Brain microvascular endothelial cell (primary cell): ENCODE results near the gene FAAP20.

Experiments used
- DNase-seq: peaks from one replicate; pipeline ENCODE4 v3.0.0-alpha.2; 2020
- H3K27ac ChIP-seq: fragments of 250-450 bp; sonication (Bioruptor Pico); 2 replicates; pipeline ENCODE4 v1.5.1; 2020; ENCODE audit warnings: mild to moderate bottlenecking, moderate library complexity
- H3K27me3 ChIP-seq: fragments of 250-450 bp; sonication (Bioruptor Pico); replicated peaks from 2 replicates; pipeline ENCODE4 v1.5.1; 2020; ENCODE audit warnings: mild to moderate bottlenecking
- H3K36me3 ChIP-seq: fragments of 250-450 bp; sonication (Bioruptor Pico); replicated peaks from 2 replicates; pipeline ENCODE4 v1.5.1; 2020; ENCODE audit warnings: mild to moderate bottlenecking
- H3K4me3 ChIP-seq: 2 replicates; pipeline ENCODE4 v1.5.1; 2011; ENCODE audit warnings: low read depth, mild to moderate bottlenecking, control low read depth, low read length, moderate library complexity
- in situ Hi-C: cut with HindIII; loops from 2 replicates; pipeline ENCODE4 v1.10.0; 2017; ENCODE audit warnings: low sequenced_read_pairs, low pct_ligation_motif_present
- TF ChIP-seq, protein P1 (sequence below): IDR thresholded peaks from 2 replicates; pipeline ENCODE4 v1.5.1; 2011; ENCODE audit warnings: low read depth, mild to moderate bottlenecking, moderate library complexity, low read length, control low read depth, inconsistent platforms; ENCODE audit errors: missing control alignments

FAAP20 gene

DNA sequence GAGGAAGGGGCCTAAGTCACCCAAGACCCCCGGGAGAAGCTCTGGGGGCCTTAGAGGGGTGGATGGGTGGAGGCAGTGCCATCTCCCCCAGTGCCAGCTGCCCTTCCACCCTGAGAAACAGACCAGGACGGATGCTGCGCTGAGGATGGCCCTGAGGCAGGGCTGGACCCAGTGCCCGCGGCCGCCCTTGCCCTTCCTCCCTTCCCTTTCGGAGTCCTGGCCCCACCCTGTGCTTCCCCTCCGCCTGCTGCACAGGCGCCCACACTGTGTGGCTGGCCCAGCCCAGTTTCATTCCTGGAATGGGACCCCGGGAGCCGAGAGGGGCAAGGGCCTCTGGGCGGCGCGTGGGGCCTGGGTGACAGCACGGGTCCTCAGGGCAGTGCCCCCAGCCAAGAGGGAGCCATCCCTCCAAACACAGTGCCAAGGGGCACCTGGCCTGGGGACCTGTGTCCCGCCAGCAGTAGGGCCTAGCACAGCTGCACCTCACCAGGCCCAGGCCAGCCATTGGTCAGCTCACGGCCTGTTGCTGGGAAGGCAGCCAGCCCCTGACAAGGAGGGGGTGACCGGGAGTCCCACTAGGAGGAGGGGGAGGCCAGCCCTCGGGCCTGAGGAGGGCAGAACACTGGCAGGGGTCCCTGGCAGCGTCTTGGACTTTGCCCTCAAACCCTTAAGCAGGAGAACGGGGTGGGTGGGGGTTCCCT lies 20.1 kb upstream of the FAAP20 start:
- no peaks in the 10 kb centered on the region for H3K36me3 ChIP-seq
- TF ChIP-seq, protein P1, sequence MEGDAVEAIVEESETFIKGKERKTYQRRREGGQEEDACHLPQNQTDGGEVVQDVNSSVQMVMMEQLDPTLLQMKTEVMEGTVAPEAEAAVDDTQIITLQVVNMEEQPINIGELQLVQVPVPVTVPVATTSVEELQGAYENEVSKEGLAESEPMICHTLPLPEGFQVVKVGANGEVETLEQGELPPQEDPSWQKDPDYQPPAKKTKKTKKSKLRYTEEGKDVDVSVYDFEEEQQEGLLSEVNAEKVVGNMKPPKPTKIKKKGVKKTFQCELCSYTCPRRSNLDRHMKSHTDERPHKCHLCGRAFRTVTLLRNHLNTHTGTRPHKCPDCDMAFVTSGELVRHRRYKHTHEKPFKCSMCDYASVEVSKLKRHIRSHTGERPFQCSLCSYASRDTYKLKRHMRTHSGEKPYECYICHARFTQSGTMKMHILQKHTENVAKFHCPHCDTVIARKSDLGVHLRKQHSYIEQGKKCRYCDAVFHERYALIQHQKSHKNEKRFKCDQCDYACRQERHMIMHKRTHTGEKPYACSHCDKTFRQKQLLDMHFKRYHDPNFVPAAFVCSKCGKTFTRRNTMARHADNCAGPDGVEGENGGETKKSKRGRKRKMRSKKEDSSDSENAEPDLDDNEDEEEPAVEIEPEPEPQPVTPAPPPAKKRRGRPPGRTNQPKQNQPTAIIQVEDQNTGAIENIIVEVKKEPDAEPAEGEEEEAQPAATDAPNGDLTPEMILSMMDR = no peak
- peak overlapping the region; percentile 98 for H3K27ac ChIP-seq
- no peak overlapping the region for H3K4me3 ChIP-seq
- DNase-seq = no peak
- in situ Hi-C loops = loop anchor here (25.0 kb wide), 1 partner anchor 98 kb away; no protein-coding TSS in a partner anchor
- no peaks in the 10 kb centered on the region for H3K27me3 ChIP-seq

DNA sequence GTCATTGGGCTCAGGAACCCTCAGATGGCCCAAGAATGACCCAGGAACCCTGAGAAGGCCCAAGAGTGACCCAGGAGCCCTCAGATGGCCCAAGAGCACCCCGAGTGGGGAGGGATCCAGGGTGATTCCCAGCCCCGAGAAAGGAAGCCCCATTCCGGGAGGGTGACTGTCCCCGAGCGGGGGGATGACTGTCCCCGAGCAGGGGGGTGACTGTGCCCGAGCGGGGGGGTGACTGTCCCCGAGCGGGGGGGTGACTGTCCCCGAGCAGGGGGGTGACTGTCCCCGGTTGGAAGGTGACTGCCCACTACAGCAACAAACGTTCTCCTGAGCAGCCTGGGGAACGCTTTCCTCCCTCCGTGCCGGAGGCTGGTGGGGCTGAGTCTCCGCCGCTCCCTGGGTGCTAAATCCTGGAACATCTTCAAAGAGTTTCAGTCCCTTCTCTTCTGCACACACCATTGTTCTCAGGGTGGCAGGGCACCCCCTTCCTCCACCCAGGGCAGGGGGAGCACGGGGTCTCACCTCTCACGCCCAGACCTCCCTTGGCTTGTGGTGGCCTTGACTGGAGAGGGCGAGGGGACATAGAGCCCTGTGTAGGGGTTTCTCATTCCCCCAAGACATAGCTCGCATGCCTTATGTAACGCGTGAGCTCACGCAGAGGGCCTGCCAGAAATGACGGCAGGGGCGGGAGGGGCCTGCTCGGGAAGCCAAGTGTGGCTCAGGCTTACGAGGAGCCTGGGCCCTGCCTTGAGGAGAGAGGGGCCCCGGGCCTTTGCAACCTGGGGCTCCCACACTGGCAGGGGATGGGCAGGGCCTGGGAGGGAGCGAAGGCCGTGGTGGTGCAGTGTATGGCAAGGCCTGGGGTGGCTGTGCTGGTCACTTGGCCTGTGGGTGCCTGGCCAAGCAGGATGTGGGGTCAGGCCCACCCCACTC lies 19.3 kb upstream of the FAAP20 start:
- in situ Hi-C loops = loop anchor here (25.0 kb wide), 1 partner anchor 98 kb away; no protein-coding TSS in a partner anchor
- DNase-seq = peak; percentile 72
- Histone ChIP-seq H3K36me3 (no peaks in the 10 kb centered on the region), H3K27me3 (no peaks in the 10 kb centered on the region), H3K27ac (peak overlapping the region; percentile 98), H3K4me3 (no peak overlapping the region)
- TF ChIP-seq, protein P1 = no peak

DNA sequence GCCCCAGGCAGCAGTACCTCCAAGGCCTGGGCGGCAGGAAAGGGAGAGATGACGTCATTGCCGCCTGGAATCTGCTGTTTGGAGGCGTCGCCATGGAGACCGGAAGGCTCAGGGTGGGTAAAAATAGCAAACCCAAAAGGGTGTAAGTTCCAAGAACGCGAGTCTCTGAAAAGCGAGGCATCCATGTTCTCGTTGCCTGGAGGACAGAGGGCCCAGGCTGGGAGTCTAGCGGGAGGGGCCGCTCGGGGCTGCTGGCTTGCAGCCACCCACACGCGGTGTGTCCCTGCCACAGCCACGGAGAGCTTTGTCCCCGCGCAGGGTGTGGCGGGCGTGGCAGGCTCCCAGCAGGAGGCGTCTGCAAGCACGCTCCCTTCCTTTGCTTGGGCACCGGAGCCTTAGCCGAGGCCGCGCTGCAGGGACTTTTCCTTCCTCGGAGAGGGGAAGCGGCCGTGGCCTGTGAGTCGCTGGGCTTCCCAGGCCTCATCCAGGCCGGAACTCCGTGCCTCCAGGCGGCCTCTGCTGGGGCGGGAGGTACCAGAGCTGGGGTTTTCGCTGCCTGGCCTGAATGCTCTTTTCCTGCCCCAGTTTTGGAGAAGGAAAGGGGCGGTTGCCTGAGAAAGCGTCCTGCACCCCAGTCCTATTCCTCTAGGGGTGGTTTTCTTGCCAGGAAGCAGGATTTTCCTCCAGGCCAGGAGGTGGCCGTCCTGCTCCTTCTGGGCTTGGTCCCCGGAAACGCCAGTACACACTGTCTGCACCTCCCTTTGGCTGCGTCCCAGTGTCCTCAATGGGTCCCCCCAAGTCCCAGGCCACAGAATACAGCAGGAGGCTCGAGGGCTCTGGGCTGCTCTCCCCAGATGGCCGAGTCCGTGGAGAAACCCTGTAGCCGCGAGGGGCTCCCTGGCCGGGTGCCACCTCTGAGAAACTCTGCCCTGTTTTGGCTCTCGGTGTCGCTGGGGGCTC lies 18.2 kb upstream of the FAAP20 start:
- DNase-seq = peak; percentile 97
- peak overlapping the region; percentile 98 for H3K27ac ChIP-seq
- in situ Hi-C loops = loop anchor here (25.0 kb wide), 1 partner anchor 99 kb away; no protein-coding TSS in a partner anchor

DNA sequence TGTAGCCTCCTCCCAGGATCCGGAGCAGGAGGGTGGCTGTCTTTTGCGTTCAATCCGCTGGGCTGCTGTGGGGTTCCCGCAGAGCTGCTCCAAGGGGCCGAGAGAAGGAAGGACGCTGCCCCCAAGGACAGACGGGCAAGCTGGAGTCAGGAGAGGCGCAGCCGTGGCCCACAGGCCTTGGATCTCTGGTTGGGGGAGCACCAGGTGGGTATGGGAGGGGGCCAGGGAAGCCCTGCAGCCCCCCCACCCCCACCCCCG lies 17.6 kb upstream of the FAAP20 start:
- H3K4me3 ChIP-seq = peak overlapping the region; percentile 40
- TF ChIP-seq, protein P1 = no peak
- H3K27me3 ChIP-seq = no peaks in the 10 kb centered on the region

More for the DNA sequence above, 18.2 kb upstream of the FAAP20 start:
- Histone ChIP-seq H3K27me3 (no peaks in the 10 kb centered on the region), H3K36me3 (no peaks in the 10 kb centered on the region), H3K4me3 (peak overlapping the region; percentile 42)
- TF ChIP-seq, protein P1 = peak; percentile 50

DNA sequence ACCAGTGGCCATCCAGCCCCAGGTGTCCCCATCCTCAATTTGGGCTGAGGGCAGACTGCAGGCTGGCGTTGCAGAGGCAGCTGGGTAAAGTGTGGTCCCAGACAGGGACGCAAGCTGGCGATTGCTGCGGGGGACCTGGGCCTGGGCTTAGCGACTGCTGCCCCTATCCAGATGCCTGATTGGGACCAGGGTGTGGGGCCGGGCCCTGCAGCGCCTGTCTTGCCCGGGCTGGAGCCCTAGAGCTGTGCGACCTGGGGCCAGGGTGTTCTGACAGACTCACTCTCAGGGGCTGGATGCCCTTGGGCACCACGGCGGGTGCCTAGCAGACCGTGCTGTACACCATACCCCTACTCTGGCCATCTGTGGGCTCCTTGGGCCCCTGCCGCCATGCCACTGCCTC lies 16.2 kb upstream of the FAAP20 start:
- no peak overlapping the region for H3K27ac ChIP-seq
- no peak overlapping the region for H3K4me3 ChIP-seq
- DNase-seq = no peak
- in situ Hi-C loops = loop anchor here (25.0 kb wide), 1 partner anchor 102 kb away; no protein-coding TSS in a partner anchor
- no peaks in the 10 kb centered on the region for H3K27me3 ChIP-seq
- TF ChIP-seq, protein P1 = no peak
- H3K36me3 ChIP-seq = no peaks in the 10 kb centered on the region

More for the DNA sequence above, 17.6 kb upstream of the FAAP20 start:
- in situ Hi-C loops = loop anchor here (25.0 kb wide), 1 partner anchor 100 kb away; no protein-coding TSS in a partner anchor
- no peak for DNase-seq
- Histone ChIP-seq H3K27ac (peak overlapping the region; percentile 98), H3K36me3 (no peaks in the 10 kb centered on the region)
